HCT116 (cell line): ENCODE results near the gene IL3RA. TPM values are rescaled to one million over a fixed set of nuclear protein-coding genes. Genes with fewer than 3 reads are reported as not detected.
A peak's percentile ranks its signal among the peaks of the same experiment; 100 is the strongest.

Experiments used
- ATAC-seq: fragments of 200-7000 bp; cut with Tn5 transposase; 2 replicates; pipeline ENCODE4 v1.9.1; 2020; ENCODE audit warnings: mild to moderate bottlenecking, moderate library complexity
- BruUV-seq: library from RNA; stranded (reverse); fragments of 400-500 nt; replicated peaks from 2 replicates; lab custom pipeline; 2021; lab: Mats Ljungman, UMichigan
- CTCF ChIA-PET: fragments of 300-600 bp; sonication (Branson Sonifier 250); formaldehyde crosslinking; loops from one replicate; lab custom pipeline; 2021; ENCODE audit warnings: antibody characterized with exemption; lab: Charles Lee
- POLR2A ChIA-PET: fragments of 300-600, 350-600 bp; sonication (Branson Sonifier 250); formaldehyde crosslinking; loops from one replicate; lab custom pipeline; 2021; ENCODE audit warnings: antibody characterized with exemption; lab: Charles Lee
- RAD21 ChIA-PET, 2 experiments: fragments of 300-600 bp; sonication (Branson Sonifier 250); formaldehyde crosslinking; loops; one replicate each; lab custom pipeline; 2023; ENCODE audit warnings: low total read pairs in 2 of 2; ENCODE audit not compliant: uncharacterized antibody in 2 of 2, unreplicated experiment in 2 of 2, low non-redundant PET in 1 of 2; lab: Charles Lee
- DNase-seq: peaks from one replicate; pipeline ENCODE4 v3.0.0-alpha.2; 2010; ENCODE audit warnings: low read depth, low spot score
- H2AFZ ChIP-seq: fragments of 200-600 bp; shearing (Covaris generic), sonication (generic); 2 replicates; pipeline ENCODE4 v1.6.1; 2017; ENCODE audit warnings: low read depth, mixed run types, mixed read lengths, antibody characterized with exemption, low read length; ENCODE audit not compliant: poor library complexity, severe bottlenecking
- H3K27ac ChIP-seq: 2 replicates; pipeline ENCODE4 v1.5.1; 2012; ENCODE audit warnings: low read depth, low read length
- H3K27me3 ChIP-seq: fragments of 200-600 bp; sonication (generic); 2 replicates; pipeline ENCODE4 v1.6.1; 2016; ENCODE audit warnings: mixed run types, low read length, mixed read lengths; ENCODE audit not compliant: insufficient read depth
- H3K36me3 ChIP-seq, 2 experiments: fragments of 200-500 bp in 1 of 2; fragments of 200-600 bp in 1 of 2; sonication (Bioruptor generic) in 1 of 2; sonication (generic) in 1 of 2; 2 replicates each; pipeline versions ENCODE4 v1.5.1 to v1.6.1; 2014 to 2016; ENCODE audit warnings: low read length in 2 of 2, inconsistent platforms in 1 of 2, mixed read lengths in 1 of 2, mixed run types in 1 of 2; ENCODE audit not compliant: insufficient read depth in 2 of 2, control insufficient read depth in 1 of 2
- H3K4me1 ChIP-seq, 2 experiments: fragments of 200-600 bp in 1 of 2; sonication (generic) in 1 of 2; 2 replicates each; pipeline versions ENCODE4 v1.5.1 to v1.6.1; 2012 to 2017; ENCODE audit warnings: low read length in 2 of 2, inconsistent platforms in 1 of 2, mild to moderate bottlenecking in 1 of 2, mixed read lengths in 1 of 2, mixed run types in 1 of 2, moderate library complexity in 1 of 2; ENCODE audit not compliant: insufficient read depth in 2 of 2, control insufficient read depth in 1 of 2
- H3K4me2 ChIP-seq: fragments of 200-600 bp; sonication (generic); 2 replicates; pipeline ENCODE4 v1.6.1; 2017; ENCODE audit warnings: mixed run types, low read length, mixed read lengths
- H3K4me3 ChIP-seq, 2 experiments: fragments of 200-600 bp in 1 of 2; sonication (generic) in 1 of 2; replicated peaks in 1 of 2; 2 replicates each; pipeline ENCODE4 v1.5.1; 2011 to 2016; ENCODE audit warnings: low read length in 2 of 2, control low read depth in 1 of 2, low read depth in 1 of 2, mild to moderate bottlenecking in 1 of 2, mixed read lengths in 1 of 2, mixed run types in 1 of 2
- H3K79me2 ChIP-seq: fragments of 200-600 bp; sonication (generic); 2 replicates; pipeline ENCODE4 v1.6.1; 2017; ENCODE audit warnings: mild to moderate bottlenecking, mixed run types, low read length, moderate library complexity, mixed read lengths; ENCODE audit not compliant: insufficient read depth
- H3K9ac ChIP-seq: fragments of 200-600 bp; sonication (generic); 2 replicates; pipeline ENCODE4 v1.6.1; 2016; ENCODE audit warnings: low read length, mixed read lengths
- H3K9me2 ChIP-seq: fragments of 200-600 bp; sonication (generic), shearing (Covaris generic); 2 replicates; pipeline ENCODE4 v1.6.1; 2017; ENCODE audit warnings: mixed run types, mild to moderate bottlenecking, moderate library complexity; ENCODE audit not compliant: insufficient read depth
- H3K9me3 ChIP-seq, 2 experiments: fragments of 200-500 bp in 1 of 2; fragments of 200-600 bp in 1 of 2; sonication (Bioruptor generic) in 1 of 2; sonication (generic) in 1 of 2; 2 replicates each; pipeline ENCODE4 v1.6.1; 2014 to 2017; ENCODE audit warnings: low read length in 2 of 2, mixed read lengths in 2 of 2, inconsistent platforms in 1 of 2, low read depth in 1 of 2, mild to moderate bottlenecking in 1 of 2, mixed run types in 1 of 2, moderate library complexity in 1 of 2; ENCODE audit not compliant: control insufficient read depth in 1 of 2, insufficient read depth in 1 of 2
- H4K20me1 ChIP-seq: fragments of 200-600 bp; sonication (generic), shearing (Covaris generic); 2 replicates; pipeline ENCODE4 v1.6.1; 2017; ENCODE audit warnings: mixed run types, mild to moderate bottlenecking, moderate library complexity; ENCODE audit not compliant: insufficient read depth
- CEBPB ChIP-seq: IDR thresholded peaks from 2 replicates; pipeline ENCODE4 v1.6.1; 2012; ENCODE audit warnings: low read depth
- EZH2phosphoT487 ChIP-seq: fragments of 200-600 bp; IDR thresholded peaks from 2 replicates; pipeline ENCODE4 v1.6.1; 2018; ENCODE audit warnings: antibody characterized with exemption, borderline replicate concordance
- JUND ChIP-seq: IDR thresholded peaks from 2 replicates; pipeline ENCODE4 v1.6.1; 2012
- RAD21 ChIP-seq: IDR thresholded peaks from 2 replicates; pipeline ENCODE4 v1.6.1; 2012; ENCODE audit warnings: low read depth, mild to moderate bottlenecking
- ZBTB33 ChIP-seq: IDR thresholded peaks from 2 replicates; pipeline ENCODE4 v1.6.1; 2011; ENCODE audit warnings: mild to moderate bottlenecking, low read length, moderate library complexity; ENCODE audit not compliant: insufficient replicate concordance; ENCODE audit errors: extremely low read depth
- ZNF274 ChIP-seq: fragments of 200-500 bp; sonication (Bioruptor generic); IDR thresholded peaks from 2 replicates; pipeline ENCODE4 v1.6.1; 2014; ENCODE audit warnings: mild to moderate bottlenecking, low read depth, low read length, inconsistent platforms
- intact Hi-C: fragments of 100-400 bp; cut with micrococcal nuclease; formaldehyde crosslinking; loops from 2 replicates; pipeline ENCODE4 v1.10.0; 2022
- total RNA-seq: library from RNA; stranded (reverse); gene quantifications from one replicate; pipeline ENCODE4 v1.2.1, GENCODE V29; 2021; ENCODE audit not compliant: unreplicated experiment

Gene IL3RA
- total RNA-seq, 1 experiment from 2014 or later: not detected

- TF ChIP-seq ZBTB33 (no peak), EZH2phosphoT487 (no peak), RAD21 (no peak), CEBPB (no peak), ZNF274 (no peak)
Observed at GRCh38 chrX:1390621-1391369, 54.2 kb downstream of the IL3RA start (continued).

- Histone ChIP-seq H3K4me2 (peak overlapping the region; percentile 84), H3K79me2 (peaks cover 69% of the 10 kb centered on the region), H2AFZ (no peak overlapping the region), H3K4me1 (peaks cover 10 to 17% of the 10 kb centered on the region in 2 experiments; a peak in 3 of 4 replicates), H3K9me3 (no peaks in the 10 kb centered on the region), H3K36me3 (peaks cover 8 to 47% of the 10 kb centered on the region in 2 experiments), H3K27ac (peak overlapping the region; percentile 98), H3K9ac (peak overlapping the region; percentile 94), H3K4me3 (peak overlapping the region; percentile 95 to 96), H3K9me2 (no peaks in the 10 kb centered on the region), H3K27me3 (no peaks in the 10 kb centered on the region), H4K20me1 (peaks cover 4% of the 10 kb centered on the region; the same call in 1 of the 2 replicates)
- DNase-seq (no peak), ATAC-seq (peak; percentile 43)
- no peak for TF ChIP-seq JUND
- CTCF ChIA-PET: no interaction called here
- RAD21 ChIA-PET: no interaction called here
- no TSS peak for BruUV-seq
- intact Hi-C loops: no loop called here
- POLR2A ChIA-PET: no interaction called here
Observed at GRCh38 chrX:1391370-1391706, 54.8 kb downstream of the IL3RA start.
